GM19023 (cell line): Measurements from ENCODE around the gene RSPO4.

Experiments used
- ATAC-seq: cut with Tn5 transposase; IDR thresholded peaks from one replicate; pipeline ENCODE4 v1.9.1; 2021; ENCODE audit warnings: mild to moderate bottlenecking, moderate library complexity; ENCODE audit not compliant: unreplicated experiment

Gene RSPO4

DNA sequence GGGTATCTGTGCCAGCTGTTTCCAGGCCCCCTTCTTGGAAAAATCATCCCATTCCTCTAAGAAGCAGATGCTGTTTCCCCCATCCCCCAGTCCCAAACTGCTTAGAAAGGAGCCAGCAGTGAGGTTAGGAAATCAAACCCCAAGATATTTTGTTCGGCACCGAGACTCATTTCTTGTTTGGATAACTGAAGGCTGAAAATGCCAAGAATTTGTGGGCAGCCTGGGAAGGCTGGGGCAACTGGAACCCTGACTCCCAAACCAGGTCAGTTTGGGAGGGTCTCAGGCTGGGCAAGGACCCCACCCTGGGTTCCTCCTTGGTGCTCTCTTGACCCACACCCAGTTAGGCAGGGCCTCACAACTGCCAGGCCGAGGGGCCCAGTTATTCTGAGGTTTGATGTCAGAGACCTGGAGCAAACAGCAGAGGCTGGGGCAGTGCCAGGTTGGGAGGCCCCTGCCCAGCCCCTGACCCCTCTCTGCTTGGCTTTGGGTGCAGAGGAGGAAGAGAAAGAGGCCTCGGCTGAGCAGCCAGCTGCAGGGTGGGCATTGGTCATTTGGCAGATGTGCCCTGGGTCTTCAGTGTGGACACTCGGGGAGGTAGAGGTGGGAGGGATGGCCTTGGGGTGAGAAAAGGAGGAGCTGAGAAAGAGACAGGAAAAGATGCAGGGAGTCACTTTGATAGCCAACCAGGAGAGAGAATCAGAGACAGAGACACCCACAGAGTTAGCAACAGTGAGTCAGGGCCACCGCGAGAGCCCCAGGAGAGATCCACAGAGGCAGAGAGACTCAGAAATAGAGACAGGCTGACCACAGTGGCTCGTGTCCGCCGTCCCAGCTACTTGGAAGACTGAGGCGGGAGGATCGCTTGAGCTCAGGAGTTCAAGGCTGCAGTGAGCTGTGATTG, 91.0 kb downstream of the RSPO4 start:
- no peak for ATAC-seq

DNA sequence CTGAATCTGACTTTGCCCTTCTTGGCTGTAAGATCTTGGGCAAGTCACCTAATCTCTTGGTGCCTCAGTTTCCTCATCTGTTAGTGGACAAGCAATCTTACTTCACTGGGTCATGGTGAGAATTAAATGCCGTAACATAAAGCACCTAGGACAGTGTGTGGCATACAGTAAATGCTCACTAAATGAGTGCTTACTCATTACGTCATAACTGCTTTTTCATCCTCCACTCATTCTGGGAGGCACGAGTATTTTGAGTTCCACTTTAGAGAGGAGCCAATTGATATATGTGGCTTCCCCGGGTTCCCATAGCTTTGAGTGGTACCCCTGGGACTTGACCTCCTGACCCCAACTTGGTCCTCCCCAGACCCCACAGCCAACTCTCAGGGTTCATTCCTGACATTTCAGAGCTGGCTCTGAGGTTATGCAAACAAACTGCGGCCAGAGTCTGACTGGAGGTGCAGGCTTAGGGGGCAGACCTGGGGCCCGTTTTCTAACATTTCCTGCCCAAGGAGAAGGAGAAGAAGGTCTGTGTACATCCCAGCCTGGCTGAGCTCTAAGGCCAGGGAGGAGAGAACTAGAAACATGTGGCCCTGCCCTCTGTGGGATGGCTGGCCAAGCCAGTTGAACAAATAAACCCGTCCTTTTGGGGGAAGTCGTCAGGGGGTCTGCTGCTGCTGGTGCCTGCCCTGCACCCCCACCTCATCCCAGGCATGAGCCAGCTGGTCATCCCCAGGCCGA, 91.8 kb downstream of the RSPO4 start:
- no peak for ATAC-seq

DNA sequence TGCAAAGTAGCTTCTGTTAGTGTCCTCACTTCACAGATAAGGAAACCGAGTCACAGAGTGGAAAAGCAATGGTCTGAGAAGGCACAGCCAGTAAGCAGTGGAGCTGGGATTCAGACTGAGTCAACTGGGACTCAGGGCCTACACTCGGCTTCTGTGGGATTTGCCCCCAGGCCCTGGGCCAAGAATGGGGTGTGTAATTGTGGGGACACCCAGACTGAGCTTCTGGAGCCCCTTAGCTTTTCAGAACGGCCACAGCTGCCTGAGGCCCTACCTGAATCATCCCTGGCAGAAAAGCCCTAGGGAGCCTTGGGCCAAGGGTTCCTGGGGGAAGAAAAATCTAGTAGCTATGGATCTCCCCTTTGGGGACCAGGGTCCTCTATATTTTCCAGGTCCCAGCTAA, 92.5 kb downstream of the RSPO4 start:
- ATAC-seq, result no peak
